Erythroblast (primary cell): ENCODE data around the gene ETV5.

Source experiments
- GATA1 ChIP-seq: IDR thresholded peaks from 2 replicates; pipeline ENCODE4 v1.6.1; 2011; ENCODE audit warnings: low read depth, mild to moderate bottlenecking, control low read depth, low read length, moderate library complexity
- POLR2A ChIP-seq: IDR thresholded peaks from 2 replicates; pipeline ENCODE4 v1.6.1; 2011; ENCODE audit warnings: mild to moderate bottlenecking, low read length

GRCh38 chr3:186014866-186015265 is 94.0 kb downstream of the ETV5 start:
- no peak for TF ChIP-seq POLR2A
- no peak for TF ChIP-seq GATA1
